PC-9 (cell line): ENCODE results near the gene A2ML1. TPM values are rescaled to one million over a fixed set of nuclear protein-coding genes. Genes with fewer than 3 reads are reported as not detected.

Experiments used
- BruUV-seq: library from RNA; stranded (reverse); fragments of 400-500 nt; replicated peaks from 2 replicates; lab custom pipeline; 2021; lab: Mats Ljungman, UMichigan
- CTCF ChIA-PET: fragments of 300-600 bp; sonication (Branson Sonifier 250); formaldehyde crosslinking; loops from one replicate; lab custom pipeline; 2022; ENCODE audit warnings: antibody characterized with exemption; lab: Charles Lee
- POLR2A ChIA-PET: fragments of 300-600 bp; sonication (Branson Sonifier 250); formaldehyde crosslinking; loops from one replicate; lab custom pipeline; 2022; ENCODE audit warnings: antibody characterized with exemption; ENCODE audit not compliant: unreplicated experiment; lab: Charles Lee
- DNase-seq, 2 experiments: peaks; one replicate each; pipeline versions ENCODE4 v3.0.0 to v3.0.0-alpha.2; 2015 to 2022; ENCODE audit warnings: mixed read lengths in 1 of 2
- H2AFZ ChIP-seq: fragments of 200-600 bp; sonication (generic); 2 replicates; pipeline ENCODE4 v1.8.1; 2017; ENCODE audit warnings: antibody characterized with exemption
- H3F3A ChIP-seq: fragments of 200-600 bp; sonication (generic); 2 replicates; pipeline ENCODE4 v1.8.1; 2017; ENCODE audit warnings: antibody characterized with exemption, mild to moderate bottlenecking, low read depth; ENCODE audit not compliant: insufficient read depth
- H3K27ac ChIP-seq: fragments of 200-600 bp; sonication (generic); 2 replicates; pipeline ENCODE4 v1.6.1; 2016; ENCODE audit warnings: mixed run types
- H3K27me3 ChIP-seq: fragments of 200-600 bp; sonication (generic); 2 replicates; pipeline ENCODE4 v1.6.1; 2016; ENCODE audit warnings: low read depth, mixed run types; ENCODE audit not compliant: insufficient read depth
- H3K36me3 ChIP-seq: fragments of 200-600 bp; sonication (generic); 2 replicates; pipeline ENCODE4 v1.6.1; 2016; ENCODE audit warnings: low read depth, mixed run types
- H3K4me1 ChIP-seq: fragments of 200-600 bp; sonication (generic); replicated peaks from 2 replicates; pipeline ENCODE4 v1.6.1; 2016; ENCODE audit warnings: mixed run types; ENCODE audit not compliant: insufficient read depth
- H3K4me2 ChIP-seq: fragments of 200-600 bp; sonication (generic); 2 replicates; pipeline ENCODE4 v1.6.1; 2017; ENCODE audit warnings: mixed run types
- H3K4me3 ChIP-seq: fragments of 200-600 bp; sonication (generic); 2 replicates; pipeline ENCODE4 v1.6.1; 2016; ENCODE audit warnings: mixed run types
- H3K79me2 ChIP-seq: fragments of 200-600 bp; sonication (generic); 2 replicates; pipeline ENCODE4 v1.6.1; 2017; ENCODE audit warnings: low read depth, mixed run types
- H3K9me2 ChIP-seq: fragments of 200-600 bp; sonication (generic); 2 replicates; pipeline ENCODE4 v1.8.1; 2017; ENCODE audit warnings: mild to moderate bottlenecking; ENCODE audit not compliant: insufficient read depth
- H3K9me3 ChIP-seq: fragments of 200-600 bp; sonication (generic); 2 replicates; pipeline ENCODE4 v1.8.1; 2016; ENCODE audit warnings: low read depth; ENCODE audit not compliant: insufficient read depth
- H4K20me1 ChIP-seq: fragments of 200-600 bp; sonication (generic); 2 replicates; pipeline ENCODE4 v1.8.1; 2017; ENCODE audit not compliant: insufficient read depth
- EZH2 ChIP-seq: fragments of 200-600 bp; sonication (generic); IDR thresholded peaks from 2 replicates; pipeline ENCODE4 v1.8.0; 2017; ENCODE audit warnings: antibody characterized with exemption, low read depth
- intact Hi-C: fragments of 100-400 bp; cut with micrococcal nuclease; formaldehyde crosslinking; loops from one replicate; pipeline ENCODE4 v1.10.0; 2022; ENCODE audit not compliant: unreplicated experiment
- total RNA-seq: library from RNA; stranded (reverse); gene quantifications from 2 replicates; pipeline ENCODE4 v1.2.3, GENCODE V29; 2021
- TF ChIP-seq, protein P1 (sequence below): fragments of 200-600 bp; sonication (generic); conservative IDR thresholded peaks from 2 replicates; pipeline ENCODE4 v1.6.1; 2017; ENCODE audit warnings: mixed run types, antibody characterized with exemption, mild to moderate bottlenecking, moderate library complexity

A2ML1 gene
- total RNA-seq, 1 experiment from 2014 or later = 17.3 TPM

- ChIA-PET POLR2A (interaction anchor here (0.6 kb wide), 1 partner anchor 1382 kb away, joined by 3 read pairs; no protein-coding TSS in a partner anchor), CTCF (interaction anchor here (0.7 to 1.2 kb wide), 2 partner anchors 91 to 140 kb away, joined by 5 read pairs; no protein-coding TSS in a partner anchor)
- Histone ChIP-seq H3K9me2 (no peaks in the 10 kb centered on the region), H3K4me1 (peaks cover 18% of the 10 kb centered on the region), H4K20me1 (no peaks in the 10 kb centered on the region), H2AFZ (no peak overlapping the region), H3K27ac (no peak overlapping the region), H3K79me2 (no peaks in the 10 kb centered on the region), H3K4me2 (no peak overlapping the region), H3K36me3 (no peaks in the 10 kb centered on the region), H3K9me3 (no peaks in the 10 kb centered on the region), H3K4me3 (no peak overlapping the region), H3F3A (no peaks in the 10 kb centered on the region; the same call in 1 of the 2 replicates), H3K27me3 (no peaks in the 10 kb centered on the region)
- intact Hi-C loops = loop anchor here (5.0 to 10.0 kb wide), 2 partner anchors 93 to 126 kb away; partner anchors contain the start of genes M6PR and PHC1
- no TSS peak for BruUV-seq
- TF ChIP-seq EZH2 = no peak
- TF ChIP-seq, protein P1, sequence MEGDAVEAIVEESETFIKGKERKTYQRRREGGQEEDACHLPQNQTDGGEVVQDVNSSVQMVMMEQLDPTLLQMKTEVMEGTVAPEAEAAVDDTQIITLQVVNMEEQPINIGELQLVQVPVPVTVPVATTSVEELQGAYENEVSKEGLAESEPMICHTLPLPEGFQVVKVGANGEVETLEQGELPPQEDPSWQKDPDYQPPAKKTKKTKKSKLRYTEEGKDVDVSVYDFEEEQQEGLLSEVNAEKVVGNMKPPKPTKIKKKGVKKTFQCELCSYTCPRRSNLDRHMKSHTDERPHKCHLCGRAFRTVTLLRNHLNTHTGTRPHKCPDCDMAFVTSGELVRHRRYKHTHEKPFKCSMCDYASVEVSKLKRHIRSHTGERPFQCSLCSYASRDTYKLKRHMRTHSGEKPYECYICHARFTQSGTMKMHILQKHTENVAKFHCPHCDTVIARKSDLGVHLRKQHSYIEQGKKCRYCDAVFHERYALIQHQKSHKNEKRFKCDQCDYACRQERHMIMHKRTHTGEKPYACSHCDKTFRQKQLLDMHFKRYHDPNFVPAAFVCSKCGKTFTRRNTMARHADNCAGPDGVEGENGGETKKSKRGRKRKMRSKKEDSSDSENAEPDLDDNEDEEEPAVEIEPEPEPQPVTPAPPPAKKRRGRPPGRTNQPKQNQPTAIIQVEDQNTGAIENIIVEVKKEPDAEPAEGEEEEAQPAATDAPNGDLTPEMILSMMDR = no peak
- DNase-seq = no peak
Measured at GRCh38 chr12:8821591-8821990, 830 bp upstream of the A2ML1 start.

GRCh38 chr12:8823565-8824300 is 1.3 kb downstream of the A2ML1 start:
- H3K4me3 ChIP-seq = no peak overlapping the region

More at GRCh38 chr12:8823565-8824300, 1.3 kb downstream of the A2ML1 start:
- H3K9me3 ChIP-seq = no peaks in the 10 kb centered on the region
- no peaks in the 10 kb centered on the region for H3K9me2 ChIP-seq
- no peaks in the 10 kb centered on the region for H3K27me3 ChIP-seq
- H3K4me2 ChIP-seq = no peak overlapping the region
- no peak overlapping the region for H3K27ac ChIP-seq
- intact Hi-C loops = loop anchor here (1.0 to 10.0 kb wide), 3 partner anchors 91 to 165 kb away; partner anchors contain the start of genes M6PR and PHC1
- peaks cover 18% of the 10 kb centered on the region for H3K4me1 ChIP-seq
- ChIA-PET POLR2A (no interaction called here), CTCF (interaction anchor here (0.6 to 1.5 kb wide), 5 partner anchors 111 to 325 kb away, joined by 3 to 9 read pairs (median 5); no protein-coding TSS in a partner anchor)
- no peaks in the 10 kb centered on the region for H4K20me1 ChIP-seq
- no peaks in the 10 kb centered on the region for H3K79me2 ChIP-seq
- H3F3A ChIP-seq = no peaks in the 10 kb centered on the region; the same call in 1 of the 2 replicates
- no peak for DNase-seq
- BruUV-seq = no TSS peak
- TF ChIP-seq, protein P1 = peak; percentile 46; the same call in 1 of the 2 replicates
- TF ChIP-seq EZH2 = no peak
- H2AFZ ChIP-seq = no peak overlapping the region
- H3K36me3 ChIP-seq = no peaks in the 10 kb centered on the region
